GM23338 (cell line): Measurements from ENCODE around the gene TOM1L1. TPM values are rescaled to one million over a fixed set of nuclear protein-coding genes. Genes with fewer than 3 reads are reported as not detected.

Source experiments
- ATAC-seq: fragments of 200-7000 bp; cut with Tn5 transposase; 3 replicates; pipeline ENCODE4 v1.9.1; 2020
- DNase-seq: peaks from one replicate; pipeline ENCODE4 v3.0.0-alpha.2; 2015; ENCODE audit warnings: low spot score
- H2AFZ ChIP-seq: fragments of 200-600 bp; sonication (generic); 2 replicates; pipeline ENCODE4 v1.8.0; 2016; ENCODE audit warnings: antibody characterized with exemption, mild to moderate bottlenecking, moderate library complexity
- H3F3A ChIP-seq: fragments of 200-600 bp; sonication (generic); replicated peaks from 2 replicates; pipeline ENCODE4 v1.8.0; 2017; ENCODE audit warnings: antibody characterized with exemption, mixed run types, low read depth
- H3K27ac ChIP-seq: fragments of 200-600 bp; sonication (generic); 2 replicates; pipeline ENCODE4 v1.6.1; 2016; ENCODE audit warnings: low read depth
- H3K27me3 ChIP-seq: fragments of 200-600 bp; sonication (generic); 2 replicates; pipeline ENCODE4 v1.8.0; 2016; ENCODE audit warnings: mild to moderate bottlenecking, mixed run types, moderate library complexity; ENCODE audit not compliant: insufficient read depth
- H3K36me3 ChIP-seq: fragments of 200-600 bp; sonication (generic); 2 replicates; pipeline ENCODE4 v1.8.0; 2016; ENCODE audit warnings: mild to moderate bottlenecking; ENCODE audit not compliant: insufficient read depth
- H3K4me1 ChIP-seq: fragments of 200-600 bp; sonication (generic); 2 replicates; pipeline ENCODE4 v1.8.0; 2016; ENCODE audit warnings: mild to moderate bottlenecking, moderate library complexity; ENCODE audit not compliant: insufficient read depth
- H3K4me2 ChIP-seq: fragments of 200-600 bp; sonication (generic); 2 replicates; pipeline ENCODE4 v1.7.1; 2017; ENCODE audit warnings: mixed run types
- H3K4me3 ChIP-seq: fragments of 200-600 bp; sonication (generic); 2 replicates; pipeline ENCODE4 v1.6.1; 2016; ENCODE audit warnings: mixed run types
- H3K79me2 ChIP-seq: fragments of 200-600 bp; sonication (generic); replicated peaks from 2 replicates; pipeline ENCODE4 v1.8.0; 2017; ENCODE audit warnings: mild to moderate bottlenecking; ENCODE audit not compliant: insufficient read depth
- H3K9me2 ChIP-seq: fragments of 200-600 bp; sonication (generic); 2 replicates; pipeline ENCODE4 v1.8.0; 2017; ENCODE audit not compliant: insufficient read depth
- H4K20me1 ChIP-seq: fragments of 200-600 bp; sonication (generic); replicated peaks from 2 replicates; pipeline ENCODE4 v1.8.0; 2017; ENCODE audit warnings: mild to moderate bottlenecking; ENCODE audit not compliant: insufficient read depth
- H3K27ac Mint-ChIP-seq: 2 replicates; pipeline ENCODE4 v1.8.0; 2020; ENCODE audit warnings: inconsistent platforms, mild to moderate bottlenecking, moderate library complexity, mixed read lengths
- H3K27me3 Mint-ChIP-seq: 3 replicates; pipeline ENCODE4 v1.8.0; 2022; ENCODE audit warnings: low read depth, mild to moderate bottlenecking, moderate library complexity, mixed read lengths, inconsistent platforms; ENCODE audit not compliant: insufficient read depth, poor library complexity
- H3K36me3 Mint-ChIP-seq: 3 replicates; pipeline ENCODE4 v1.8.0; 2021; ENCODE audit warnings: low read depth, mild to moderate bottlenecking, inconsistent platforms, moderate library complexity, mixed read lengths
- H3K4me1 Mint-ChIP-seq: 3 replicates; pipeline ENCODE4 v1.8.0; 2020; ENCODE audit warnings: mild to moderate bottlenecking, inconsistent platforms, mixed read lengths
- H3K4me3 Mint-ChIP-seq: 3 replicates; pipeline ENCODE4 v1.8.0; 2021; ENCODE audit warnings: moderate library complexity, mild to moderate bottlenecking, inconsistent platforms, mixed read lengths
- H3K9me3 Mint-ChIP-seq: 3 replicates; pipeline ENCODE4 v1.8.0; 2020; ENCODE audit warnings: moderate library complexity, mild to moderate bottlenecking, inconsistent platforms, mixed read lengths
- CREB1 ChIP-seq: fragments of 250-450 bp; sonication (Bioruptor Pico); IDR thresholded peaks from 2 replicates; pipeline ENCODE4 v1.5.0; 2020; ENCODE audit warnings: low read depth, mild to moderate bottlenecking, moderate library complexity
- JUNB ChIP-seq: IDR thresholded peaks from one replicate; pipeline ENCODE4 v1.6.1; 2016; ENCODE audit warnings: antibody characterized with exemption; ENCODE audit not compliant: unreplicated experiment
- NANOG ChIP-seq: IDR thresholded peaks from 2 replicates; pipeline ENCODE4 v1.6.1; 2016; ENCODE audit warnings: antibody characterized with exemption, borderline replicate concordance
- POLR2AphosphoS5 ChIP-seq: IDR thresholded peaks from 2 replicates; pipeline ENCODE4 v1.6.1; 2016; ENCODE audit warnings: antibody characterized with exemption, low read depth
- STAT1 ChIP-seq: IDR thresholded peaks from one replicate; pipeline ENCODE4 v1.6.1; 2016; ENCODE audit warnings: antibody characterized with exemption; ENCODE audit not compliant: unreplicated experiment
- ZNF331 ChIP-seq: fragments of 250-450 bp; sonication (Bioruptor Pico); IDR thresholded peaks from 2 replicates; pipeline ENCODE4 v1.5.0; 2020; ENCODE audit warnings: low read depth, mild to moderate bottlenecking, moderate library complexity
- polyA plus RNA-seq: library from polyadenylated mRNA; unstranded; fragments of >200 nt; fragmentation: Nextera tagmentation; extraction: Ambion mirVana; gene quantifications from 2 replicates; pipeline ENCODE4 v1.2.1, GENCODE V29; 2016
- total RNA-seq: library from RNA; depleted of rRNA; stranded (reverse); fragments of >200 nt; shearing (Covaris generic); gene quantifications from 2 replicates; pipeline ENCODE4 v1.2.3, GENCODE V29; 2014
- TF ChIP-seq, protein P1 (sequence below), 2 experiments: fragments of 200-600 bp in 1 of 2; sonication (generic) in 1 of 2; conservative IDR thresholded peaks; 2 replicates each; pipeline versions ENCODE4 v1.5.1 to v1.6.1; 2016 to 2017; ENCODE audit warnings: antibody characterized with exemption in 2 of 2, low read depth in 2 of 2, mild to moderate bottlenecking in 2 of 2, moderate library complexity in 1 of 2
- TF ChIP-seq, protein P2 (sequence below): IDR thresholded peaks from 2 replicates; pipeline ENCODE4 v1.6.1; 2016; ENCODE audit warnings: antibody characterized with exemption
- TF ChIP-seq, protein P3 (sequence below): IDR thresholded peaks from one replicate; pipeline ENCODE4 v1.6.1; 2018; ENCODE audit warnings: antibody characterized with exemption; ENCODE audit not compliant: unreplicated experiment
- TF ChIP-seq, protein P4 (sequence below): fragments of 250-450 bp; sonication (Bioruptor Pico); IDR thresholded peaks from 2 replicates; pipeline ENCODE4 v1.5.0; 2020; ENCODE audit warnings: mild to moderate bottlenecking, moderate library complexity

The TOM1L1 gene
- total and polyA plus RNA-seq, 2 experiments from 2014 or later: 46.8 to 58.0 TPM

DNA sequence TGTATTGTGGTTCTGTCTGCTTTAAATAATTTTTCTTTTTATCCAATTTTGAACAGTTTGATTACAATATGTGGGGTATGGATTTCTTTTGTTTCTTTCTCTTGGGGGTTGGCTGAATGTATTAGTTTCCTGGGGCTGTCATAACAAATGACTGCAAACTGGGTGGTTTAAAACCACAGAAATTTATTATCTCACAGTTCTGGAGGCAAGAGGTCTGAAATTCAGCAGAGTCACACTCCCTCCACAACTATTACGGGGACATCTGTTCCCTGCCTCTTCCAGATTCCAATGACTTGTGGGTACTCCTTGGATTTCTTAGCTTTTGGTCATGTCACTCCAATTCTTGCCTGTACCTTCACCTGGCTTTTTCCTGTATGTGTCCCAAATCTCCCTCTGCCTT is 44.1 kb downstream of the TOM1L1 start:
- no peaks in the 10 kb centered on the region for H3F3A ChIP-seq
- Mint-ChIP-seq H3K27me3 (no peaks in the 10 kb centered on the region), H3K4me1 (no peaks in the 10 kb centered on the region), H3K9me3 (no peaks in the 10 kb centered on the region), H3K27ac (no peak overlapping the region), H3K4me3 (no peak overlapping the region), H3K36me3 (peaks cover 52% of the 10 kb centered on the region)
- no peaks in the 10 kb centered on the region for H3K4me1 ChIP-seq
- DNase-seq (no peak), ATAC-seq (no peak)
- H2AFZ ChIP-seq: no peak overlapping the region
- H3K79me2 ChIP-seq: no peaks in the 10 kb centered on the region
- H3K4me3 ChIP-seq: no peak overlapping the region
- TF ChIP-seq, protein P1, sequence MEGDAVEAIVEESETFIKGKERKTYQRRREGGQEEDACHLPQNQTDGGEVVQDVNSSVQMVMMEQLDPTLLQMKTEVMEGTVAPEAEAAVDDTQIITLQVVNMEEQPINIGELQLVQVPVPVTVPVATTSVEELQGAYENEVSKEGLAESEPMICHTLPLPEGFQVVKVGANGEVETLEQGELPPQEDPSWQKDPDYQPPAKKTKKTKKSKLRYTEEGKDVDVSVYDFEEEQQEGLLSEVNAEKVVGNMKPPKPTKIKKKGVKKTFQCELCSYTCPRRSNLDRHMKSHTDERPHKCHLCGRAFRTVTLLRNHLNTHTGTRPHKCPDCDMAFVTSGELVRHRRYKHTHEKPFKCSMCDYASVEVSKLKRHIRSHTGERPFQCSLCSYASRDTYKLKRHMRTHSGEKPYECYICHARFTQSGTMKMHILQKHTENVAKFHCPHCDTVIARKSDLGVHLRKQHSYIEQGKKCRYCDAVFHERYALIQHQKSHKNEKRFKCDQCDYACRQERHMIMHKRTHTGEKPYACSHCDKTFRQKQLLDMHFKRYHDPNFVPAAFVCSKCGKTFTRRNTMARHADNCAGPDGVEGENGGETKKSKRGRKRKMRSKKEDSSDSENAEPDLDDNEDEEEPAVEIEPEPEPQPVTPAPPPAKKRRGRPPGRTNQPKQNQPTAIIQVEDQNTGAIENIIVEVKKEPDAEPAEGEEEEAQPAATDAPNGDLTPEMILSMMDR (conservative IDR thresholded peaks at IDR 0.05; ENCODE audit: low read depth in 2 of 2): no peak
- TF ChIP-seq, protein P2, sequence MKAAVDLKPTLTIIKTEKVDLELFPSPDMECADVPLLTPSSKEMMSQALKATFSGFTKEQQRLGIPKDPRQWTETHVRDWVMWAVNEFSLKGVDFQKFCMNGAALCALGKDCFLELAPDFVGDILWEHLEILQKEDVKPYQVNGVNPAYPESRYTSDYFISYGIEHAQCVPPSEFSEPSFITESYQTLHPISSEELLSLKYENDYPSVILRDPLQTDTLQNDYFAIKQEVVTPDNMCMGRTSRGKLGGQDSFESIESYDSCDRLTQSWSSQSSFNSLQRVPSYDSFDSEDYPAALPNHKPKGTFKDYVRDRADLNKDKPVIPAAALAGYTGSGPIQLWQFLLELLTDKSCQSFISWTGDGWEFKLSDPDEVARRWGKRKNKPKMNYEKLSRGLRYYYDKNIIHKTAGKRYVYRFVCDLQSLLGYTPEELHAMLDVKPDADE: no peak
- TF ChIP-seq CREB1 (CRISPR knock-in tag) (no peak), JUNB (no peak), STAT1 (no peak), NANOG (no peak)
- H3K9me2 ChIP-seq: no peaks in the 10 kb centered on the region
- H3K27ac ChIP-seq: no peak overlapping the region
- H3K27me3 ChIP-seq: no peaks in the 10 kb centered on the region
- H3K36me3 ChIP-seq: peaks cover 27% of the 10 kb centered on the region
- no peak overlapping the region for H3K4me2 ChIP-seq
- no peaks in the 10 kb centered on the region for H4K20me1 ChIP-seq

DNA sequence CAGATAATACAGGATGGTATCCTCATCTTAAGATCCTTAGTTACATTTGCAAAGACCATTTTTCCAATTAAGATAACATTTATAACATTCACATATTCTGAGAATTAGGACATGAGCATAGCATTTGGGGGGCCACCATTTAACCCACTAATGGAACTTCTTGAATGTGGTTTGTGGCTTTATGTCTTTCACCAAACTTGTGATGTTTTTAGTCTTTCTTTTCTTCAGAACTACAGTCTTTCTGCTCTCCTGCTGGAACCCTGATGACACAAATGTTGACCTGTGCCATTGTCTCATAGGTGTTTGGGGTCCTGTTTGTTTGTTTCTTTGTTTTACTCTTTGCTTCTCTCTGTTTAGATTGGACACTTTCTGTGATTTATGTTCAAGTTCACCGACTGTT is 44.6 kb downstream of the TOM1L1 start:
- Histone ChIP-seq H3K9me2 (no peaks in the 10 kb centered on the region), H3F3A (no peaks in the 10 kb centered on the region), H3K4me3 (no peak overlapping the region), H3K36me3 (peaks cover 25% of the 10 kb centered on the region), H3K27me3 (no peaks in the 10 kb centered on the region), H3K4me2 (no peak overlapping the region), H3K27ac (no peak overlapping the region), H2AFZ (no peak overlapping the region), H3K4me1 (no peaks in the 10 kb centered on the region), H3K79me2 (no peaks in the 10 kb centered on the region), H4K20me1 (no peaks in the 10 kb centered on the region)
- Mint-ChIP-seq H3K27ac (no peak overlapping the region), H3K36me3 (peaks cover 53% of the 10 kb centered on the region), H3K4me1 (no peaks in the 10 kb centered on the region), H3K4me3 (no peak overlapping the region), H3K27me3 (no peaks in the 10 kb centered on the region), H3K9me3 (no peaks in the 10 kb centered on the region)
- ATAC-seq (no peak), DNase-seq (no peak)
- TF ChIP-seq CREB1 (CRISPR knock-in tag) (no peak), STAT1 (no peak), NANOG (no peak), POLR2AphosphoS5 (no peak), ZNF331 (CRISPR knock-in tag) (no peak)
- TF ChIP-seq, protein P3, sequence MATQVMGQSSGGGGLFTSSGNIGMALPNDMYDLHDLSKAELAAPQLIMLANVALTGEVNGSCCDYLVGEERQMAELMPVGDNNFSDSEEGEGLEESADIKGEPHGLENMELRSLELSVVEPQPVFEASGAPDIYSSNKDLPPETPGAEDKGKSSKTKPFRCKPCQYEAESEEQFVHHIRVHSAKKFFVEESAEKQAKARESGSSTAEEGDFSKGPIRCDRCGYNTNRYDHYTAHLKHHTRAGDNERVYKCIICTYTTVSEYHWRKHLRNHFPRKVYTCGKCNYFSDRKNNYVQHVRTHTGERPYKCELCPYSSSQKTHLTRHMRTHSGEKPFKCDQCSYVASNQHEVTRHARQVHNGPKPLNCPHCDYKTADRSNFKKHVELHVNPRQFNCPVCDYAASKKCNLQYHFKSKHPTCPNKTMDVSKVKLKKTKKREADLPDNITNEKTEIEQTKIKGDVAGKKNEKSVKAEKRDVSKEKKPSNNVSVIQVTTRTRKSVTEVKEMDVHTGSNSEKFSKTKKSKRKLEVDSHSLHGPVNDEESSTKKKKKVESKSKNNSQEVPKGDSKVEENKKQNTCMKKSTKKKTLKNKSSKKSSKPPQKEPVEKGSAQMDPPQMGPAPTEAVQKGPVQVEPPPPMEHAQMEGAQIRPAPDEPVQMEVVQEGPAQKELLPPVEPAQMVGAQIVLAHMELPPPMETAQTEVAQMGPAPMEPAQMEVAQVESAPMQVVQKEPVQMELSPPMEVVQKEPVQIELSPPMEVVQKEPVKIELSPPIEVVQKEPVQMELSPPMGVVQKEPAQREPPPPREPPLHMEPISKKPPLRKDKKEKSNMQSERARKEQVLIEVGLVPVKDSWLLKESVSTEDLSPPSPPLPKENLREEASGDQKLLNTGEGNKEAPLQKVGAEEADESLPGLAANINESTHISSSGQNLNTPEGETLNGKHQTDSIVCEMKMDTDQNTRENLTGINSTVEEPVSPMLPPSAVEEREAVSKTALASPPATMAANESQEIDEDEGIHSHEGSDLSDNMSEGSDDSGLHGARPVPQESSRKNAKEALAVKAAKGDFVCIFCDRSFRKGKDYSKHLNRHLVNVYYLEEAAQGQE: no peak
- TF ChIP-seq, protein P4, sequence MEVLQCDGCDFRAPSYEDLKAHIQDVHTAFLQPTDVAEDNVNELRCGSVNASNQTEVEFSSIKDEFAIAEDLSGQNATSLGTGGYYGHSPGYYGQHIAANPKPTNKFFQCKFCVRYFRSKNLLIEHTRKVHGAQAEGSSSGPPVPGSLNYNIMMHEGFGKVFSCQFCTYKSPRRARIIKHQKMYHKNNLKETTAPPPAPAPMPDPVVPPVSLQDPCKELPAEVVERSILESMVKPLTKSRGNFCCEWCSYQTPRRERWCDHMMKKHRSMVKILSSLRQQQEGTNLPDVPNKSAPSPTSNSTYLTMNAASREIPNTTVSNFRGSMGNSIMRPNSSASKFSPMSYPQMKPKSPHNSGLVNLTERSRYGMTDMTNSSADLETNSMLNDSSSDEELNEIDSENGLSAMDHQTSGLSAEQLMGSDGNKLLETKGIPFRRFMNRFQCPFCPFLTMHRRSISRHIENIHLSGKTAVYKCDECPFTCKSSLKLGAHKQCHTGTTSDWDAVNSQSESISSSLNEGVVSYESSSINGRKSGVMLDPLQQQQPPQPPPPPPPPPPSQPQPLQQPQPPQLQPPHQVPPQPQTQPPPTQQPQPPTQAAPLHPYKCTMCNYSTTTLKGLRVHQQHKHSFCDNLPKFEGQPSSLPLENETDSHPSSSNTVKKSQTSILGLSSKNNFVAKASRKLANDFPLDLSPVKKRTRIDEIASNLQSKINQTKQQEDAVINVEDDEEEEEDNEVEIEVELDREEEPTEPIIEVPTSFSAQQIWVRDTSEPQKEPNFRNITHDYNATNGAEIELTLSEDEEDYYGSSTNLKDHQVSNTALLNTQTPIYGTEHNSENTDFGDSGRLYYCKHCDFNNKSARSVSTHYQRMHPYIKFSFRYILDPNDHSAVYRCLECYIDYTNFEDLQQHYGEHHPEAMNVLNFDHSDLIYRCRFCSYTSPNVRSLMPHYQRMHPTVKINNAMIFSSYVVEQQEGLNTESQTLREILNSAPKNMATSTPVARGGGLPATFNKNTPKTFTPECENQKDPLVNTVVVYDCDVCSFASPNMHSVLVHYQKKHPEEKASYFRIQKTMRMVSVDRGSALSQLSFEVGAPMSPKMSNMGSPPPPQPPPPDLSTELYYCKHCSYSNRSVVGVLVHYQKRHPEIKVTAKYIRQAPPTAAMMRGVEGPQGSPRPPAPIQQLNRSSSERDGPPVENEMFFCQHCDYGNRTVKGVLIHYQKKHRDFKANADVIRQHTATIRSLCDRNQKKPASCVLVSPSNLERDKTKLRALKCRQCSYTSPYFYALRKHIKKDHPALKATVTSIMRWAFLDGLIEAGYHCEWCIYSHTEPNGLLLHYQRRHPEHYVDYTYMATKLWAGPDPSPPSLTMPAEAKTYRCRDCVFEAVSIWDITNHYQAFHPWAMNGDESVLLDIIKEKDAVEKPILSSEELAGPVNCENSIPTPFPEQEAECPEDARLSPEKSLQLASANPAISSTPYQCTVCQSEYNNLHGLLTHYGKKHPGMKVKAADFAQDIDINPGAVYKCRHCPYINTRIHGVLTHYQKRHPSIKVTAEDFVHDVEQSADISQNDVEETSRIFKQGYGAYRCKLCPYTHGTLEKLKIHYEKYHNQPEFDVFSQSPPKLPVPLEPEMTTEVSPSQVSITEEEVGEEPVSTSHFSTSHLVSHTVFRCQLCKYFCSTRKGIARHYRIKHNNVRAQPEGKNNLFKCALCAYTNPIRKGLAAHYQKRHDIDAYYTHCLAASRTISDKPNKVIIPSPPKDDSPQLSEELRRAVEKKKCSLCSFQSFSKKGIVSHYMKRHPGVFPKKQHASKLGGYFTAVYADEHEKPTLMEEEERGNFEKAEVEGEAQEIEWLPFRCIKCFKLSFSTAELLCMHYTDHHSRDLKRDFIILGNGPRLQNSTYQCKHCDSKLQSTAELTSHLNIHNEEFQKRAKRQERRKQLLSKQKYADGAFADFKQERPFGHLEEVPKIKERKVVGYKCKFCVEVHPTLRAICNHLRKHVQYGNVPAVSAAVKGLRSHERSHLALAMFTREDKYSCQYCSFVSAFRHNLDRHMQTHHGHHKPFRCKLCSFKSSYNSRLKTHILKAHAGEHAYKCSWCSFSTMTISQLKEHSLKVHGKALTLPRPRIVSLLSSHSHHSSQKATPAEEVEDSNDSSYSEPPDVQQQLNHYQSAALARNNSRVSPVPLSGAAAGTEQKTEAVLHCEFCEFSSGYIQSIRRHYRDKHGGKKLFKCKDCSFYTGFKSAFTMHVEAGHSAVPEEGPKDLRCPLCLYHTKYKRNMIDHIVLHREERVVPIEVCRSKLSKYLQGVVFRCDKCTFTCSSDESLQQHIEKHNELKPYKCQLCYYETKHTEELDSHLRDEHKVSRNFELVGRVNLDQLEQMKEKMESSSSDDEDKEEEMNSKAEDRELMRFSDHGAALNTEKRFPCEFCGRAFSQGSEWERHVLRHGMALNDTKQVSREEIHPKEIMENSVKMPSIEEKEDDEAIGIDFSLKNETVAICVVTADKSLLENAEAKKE (CRISPR knock-in tag): no peak
